GM18870 (cell line): ENCODE data around the gene LCN12.

Experiments used
- ATAC-seq: cut with Tn5 transposase; IDR thresholded peaks from one replicate; pipeline ENCODE4 v1.9.1; 2021; ENCODE audit warnings: moderate library complexity; ENCODE audit not compliant: unreplicated experiment

Gene LCN12

GRCh38 chr9:136957461-136957860 lies 5.4 kb downstream of the LCN12 start:
- ATAC-seq, result no peak

- ATAC-seq, result no peak
Observed at GRCh38 chr9:136957901-136958300, 5.8 kb downstream of the LCN12 start.

- ATAC-seq, result no peak
Observed at GRCh38 chr9:136958473-136958872, 6.4 kb downstream of the LCN12 start.

GRCh38 chr9:136958898-136959850 lies 7.1 kb downstream of the LCN12 start:
- ATAC-seq, result no peak

- no peak for ATAC-seq
Observed at GRCh38 chr9:136960212-136960937, 8.3 kb downstream of the LCN12 start.

GRCh38 chr9:136960938-136961275 lies 8.8 kb downstream of the LCN12 start:
- ATAC-seq, result no peak

GRCh38 chr9:136961279-136962065 lies 9.4 kb downstream of the LCN12 start:
- ATAC-seq, result no peak

GRCh38 chr9:136962163-136962562 lies 10.1 kb downstream of the LCN12 start:
- ATAC-seq, result no peak

- no peak for ATAC-seq
Observed at GRCh38 chr9:136962701-136963248, 10.7 kb downstream of the LCN12 start.

GRCh38 chr9:136963341-136963740 lies 11.3 kb downstream of the LCN12 start:
- ATAC-seq, result no peak

- no peak for ATAC-seq
Observed at GRCh38 chr9:136963751-136964150, 11.7 kb downstream of the LCN12 start.

- ATAC-seq, result no peak
Observed at GRCh38 chr9:136964171-136964689, 12.2 kb downstream of the LCN12 start.

- no peak for ATAC-seq
Observed at GRCh38 chr9:136964833-136965422, 12.9 kb downstream of the LCN12 start.

GRCh38 chr9:136965771-136966484 lies 13.9 kb downstream of the LCN12 start:
- ATAC-seq, result no peak

- ATAC-seq, result no peak
Observed at GRCh38 chr9:136968333-136969127, 16.5 kb downstream of the LCN12 start.

- no peak for ATAC-seq
Observed at GRCh38 chr9:136969150-136969549, 17.1 kb downstream of the LCN12 start.

- ATAC-seq, result no peak
Observed at GRCh38 chr9:136969774-136970173, 17.7 kb downstream of the LCN12 start.

GRCh38 chr9:136970361-136970760 lies 18.3 kb downstream of the LCN12 start:
- no peak for ATAC-seq

- ATAC-seq, result no peak
Observed at GRCh38 chr9:136971746-136972145, 19.7 kb downstream of the LCN12 start.
